Stomach (tissue), 9 donors: ENCODE measurements around the gene SRCIN1. TPM values are rescaled to one million over a fixed set of nuclear protein-coding genes. Genes with fewer than 3 reads are reported as not detected.

Experiments used
- DNase-seq, 2 donors: peaks; one replicate each; pipeline versions ENCODE4 v3.0.0 to v3.0.0-alpha.2; 2013 to 2019
- H3K27ac ChIP-seq, 5 donors: fragments of 200-600 bp in 4 of 5; sonication (generic) in 4 of 5; one replicate each; pipeline ENCODE4 v1.5.1; 2013 to 2019; ENCODE audit warnings: mild to moderate bottlenecking in 1 of 5, moderate library complexity in 1 of 5
- H3K27me3 ChIP-seq, 3 donors: fragments of 200-600 bp; sonication (generic); one replicate each; pipeline ENCODE4 v1.5.1; 2017 to 2019; ENCODE audit warnings: mixed run types in 1 of 3
- H3K36me3 ChIP-seq, 4 donors: fragments of 200-600 bp; sonication (generic); 1 replicate in 3 of 4; 2 replicates in 1 of 4; pipeline ENCODE4 v1.5.1; 2016 to 2019
- H3K4me1 ChIP-seq, 4 donors: fragments of 200-600 bp; sonication (generic); one replicate each; pipeline ENCODE4 v1.5.1; 2016 to 2019
- H3K4me3 ChIP-seq, 4 donors: fragments of 200-600 bp; sonication (generic) in 3 of 4; one replicate each; pipeline ENCODE4 v1.5.1; 2016 to 2019; ENCODE audit warnings: mild to moderate bottlenecking in 1 of 4
- H3K9me3 ChIP-seq, 4 donors: fragments of 200-600 bp; sonication (generic); one replicate each; pipeline ENCODE4 v1.5.1; 2016 to 2019
- CTCF ChIP-seq, 7 experiments: fragments of 450-650 bp in 4 of 7; fragments of 200-600 bp in 3 of 7; sonication (generic) in 3 of 7; IDR thresholded peaks; one replicate each; pipeline ENCODE4 v1.5.1; 2016 to 2019; ENCODE audit warnings: antibody characterized with exemption in 7 of 7, control low read depth in 2 of 7, mild to moderate bottlenecking in 1 of 7
- EP300 ChIP-seq: sonication (generic); formaldehyde crosslinking; IDR thresholded peaks from one replicate; pipeline ENCODE4 v1.6.1; 2017; ENCODE audit warnings: antibody characterized with exemption
- POLR2A ChIP-seq, 4 donors: fragments of 450-650 bp; IDR thresholded peaks; one replicate each; pipeline ENCODE4 v1.6.1; 2016; ENCODE audit warnings: antibody characterized with exemption in 4 of 4, control low read depth in 2 of 4, mild to moderate bottlenecking in 1 of 4, moderate library complexity in 1 of 4
- POLR2AphosphoS5 ChIP-seq, 3 donors: sonication (generic); formaldehyde crosslinking; IDR thresholded peaks; one replicate each; pipeline ENCODE4 v1.6.1; 2016; ENCODE audit warnings: antibody characterized with exemption in 3 of 3
- WGBS, 5 donors: extraction: QIAGEN DNeasy Blood & Tissue Kit in 3 of 5; methylation state at CpG; one replicate each; pipeline versions ENCODE4 v1.1.5 to v1.1.7; 2013 to 2018; 5-methylcytosine and 5-hydroxymethylcytosine counted together
- intact Hi-C: fragments of 100-400 bp; cut with DNase I; formaldehyde crosslinking; loops from one replicate; pipeline ENCODE4 v1.15.1; 2023; ENCODE audit warnings: low total_unique reads
- polyA plus RNA-seq, 3 donors: library from polyadenylated mRNA; stranded (reverse); fragments of 200-250 nt; gene quantifications; one replicate each; pipeline ENCODE4 v1.2.3, GENCODE V29; 2013
- total RNA-seq, 5 donors: library from RNA; depleted of rRNA; stranded (reverse); fragments of >200 nt; gene quantifications; one replicate each; pipeline versions ENCODE4 v1.1.0 to v1.2.3, GENCODE V29; 2014 to 2016
- donor health status: healthy with polysubstance abuse.
- donor health status: Bipolar disorder and iron deficiency.
- donor health status: healthy.

The SRCIN1 gene
- total and polyA plus RNA-seq, 8 donors, result 0.29 to 21.9 (median 1.9) TPM

- no peaks in the 10 kb centered on the region for H3K36me3 ChIP-seq
- no peak overlapping the region for H3K4me3 ChIP-seq
- intact Hi-C loops, result loop anchor here (10.0 kb wide), 1 partner anchor 99 kb away; no protein-coding TSS in a partner anchor
- H3K4me1 ChIP-seq, result peaks cover 0 to 25% (median 2%) of the 10 kb centered on the region in 4 donors
- H3K9me3 ChIP-seq, result no peaks in the 10 kb centered on the region
- TF ChIP-seq POLR2AphosphoS5 (IDR thresholded peaks at IDR 0.05) (no peak), CTCF (IDR thresholded peaks at IDR 0.05) (no peak), POLR2A (IDR thresholded peaks at IDR 0.05) (no peak), EP300 (no peak)
- 41 to 56% (median 54%) methylated on average over 10 of the region's 10 CpGs for WGBS, 5 donors
- peaks cover 17 to 100% (median 69%) of the 10 kb centered on the region in 3 donors for H3K27me3 ChIP-seq
- DNase-seq, result no peak
- no peak overlapping the region for H3K27ac ChIP-seq
Measured at GRCh38 chr17:38565853-38566665, 39.7 kb downstream of the SRCIN1 start.

DNA sequence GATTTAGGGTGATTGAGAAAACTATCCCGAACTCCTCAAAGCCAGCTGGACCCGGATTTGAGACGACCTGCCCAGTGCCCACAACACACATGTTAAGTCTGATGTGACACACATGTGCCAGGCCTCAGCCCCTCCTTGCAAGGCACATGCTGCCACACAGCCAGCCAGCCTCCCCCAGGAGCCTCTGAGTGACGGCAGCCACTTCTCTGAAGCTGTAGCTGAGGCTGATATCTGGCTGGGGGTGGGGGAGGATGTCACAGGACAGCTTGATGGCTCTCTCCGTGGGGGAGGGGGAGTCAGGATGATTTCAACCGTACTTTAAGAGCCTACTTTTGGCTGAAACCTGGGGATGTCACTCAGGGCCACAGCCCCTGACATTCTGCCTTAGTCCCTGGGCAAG lies 40.9 kb downstream of the SRCIN1 start:
- Histone ChIP-seq H3K36me3 (no peaks in the 10 kb centered on the region), H3K4me3 (no peak overlapping the region), H3K4me1 (peaks cover 6 to 34% (median 8%) of the 10 kb centered on the region in 4 donors), H3K27me3 (peaks cover 20 to 100% (median 80%) of the 10 kb centered on the region in 3 donors), H3K9me3 (no peaks in the 10 kb centered on the region), H3K27ac (no peak overlapping the region)
- WGBS, 5 donors, result 22 to 31% (median 24%) methylated on average over 6 of the region's 6 CpGs
- TF ChIP-seq EP300, result no peak
- TF ChIP-seq POLR2AphosphoS5 (IDR thresholded peaks at IDR 0.05), result no peak
- TF ChIP-seq POLR2A (IDR thresholded peaks at IDR 0.05), result no peak
- no peak for TF ChIP-seq CTCF (IDR thresholded peaks at IDR 0.05)
- intact Hi-C loops, result loop anchor here (10.0 kb wide), 1 partner anchor 100 kb away; no protein-coding TSS in a partner anchor
- DNase-seq, result no peak

DNA sequence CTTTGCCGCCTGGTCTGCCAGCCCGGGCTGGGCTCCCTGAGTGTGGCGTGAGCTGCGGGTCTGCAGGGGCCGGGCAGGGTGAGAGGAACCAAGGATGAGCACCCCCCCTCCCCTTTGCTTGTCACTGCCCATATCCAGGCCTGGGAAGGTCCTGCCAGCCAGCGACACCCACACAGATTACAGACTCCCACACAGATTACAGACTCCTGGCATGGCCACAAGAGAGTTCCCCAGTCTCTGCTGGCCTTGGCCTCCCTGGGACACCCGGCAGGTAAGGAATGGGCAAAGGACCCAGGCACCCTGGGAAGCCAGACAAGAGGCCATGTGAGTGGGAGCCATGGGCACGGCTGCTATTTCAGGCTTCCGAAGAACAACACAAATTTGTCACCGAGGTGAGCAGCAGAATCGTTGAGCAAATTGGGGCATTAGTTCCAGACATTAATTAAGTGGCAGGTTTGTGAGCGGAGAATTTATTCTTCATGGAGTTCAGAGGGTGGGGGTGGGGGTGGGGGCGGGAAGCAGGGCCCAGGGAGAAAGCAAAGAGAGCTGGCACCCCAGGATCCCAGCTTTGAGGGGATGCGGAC lies 41.4 kb downstream of the SRCIN1 start:
- no peaks in the 10 kb centered on the region for H3K36me3 ChIP-seq
- 28 to 51% (median 37%) methylated on average over 13 to 14 of the region's 14 CpGs for WGBS, 5 donors
- H3K4me1 ChIP-seq, result peaks cover 11 to 39% (median 13%) of the 10 kb centered on the region in 4 donors
- intact Hi-C loops, result loop anchor here (10.0 kb wide), 1 partner anchor 100 kb away; no protein-coding TSS in a partner anchor
- no peak overlapping the region for H3K27ac ChIP-seq
- H3K9me3 ChIP-seq, result no peaks in the 10 kb centered on the region
- TF ChIP-seq CTCF (IDR thresholded peaks at IDR 0.05) (no peak), POLR2AphosphoS5 (IDR thresholded peaks at IDR 0.05) (no peak), POLR2A (IDR thresholded peaks at IDR 0.05) (no peak), EP300 (no peak)
- DNase-seq, result no peak
- no peak overlapping the region for H3K4me3 ChIP-seq
- peaks cover 20 to 100% (median 80%) of the 10 kb centered on the region in 3 donors for H3K27me3 ChIP-seq

DNA sequence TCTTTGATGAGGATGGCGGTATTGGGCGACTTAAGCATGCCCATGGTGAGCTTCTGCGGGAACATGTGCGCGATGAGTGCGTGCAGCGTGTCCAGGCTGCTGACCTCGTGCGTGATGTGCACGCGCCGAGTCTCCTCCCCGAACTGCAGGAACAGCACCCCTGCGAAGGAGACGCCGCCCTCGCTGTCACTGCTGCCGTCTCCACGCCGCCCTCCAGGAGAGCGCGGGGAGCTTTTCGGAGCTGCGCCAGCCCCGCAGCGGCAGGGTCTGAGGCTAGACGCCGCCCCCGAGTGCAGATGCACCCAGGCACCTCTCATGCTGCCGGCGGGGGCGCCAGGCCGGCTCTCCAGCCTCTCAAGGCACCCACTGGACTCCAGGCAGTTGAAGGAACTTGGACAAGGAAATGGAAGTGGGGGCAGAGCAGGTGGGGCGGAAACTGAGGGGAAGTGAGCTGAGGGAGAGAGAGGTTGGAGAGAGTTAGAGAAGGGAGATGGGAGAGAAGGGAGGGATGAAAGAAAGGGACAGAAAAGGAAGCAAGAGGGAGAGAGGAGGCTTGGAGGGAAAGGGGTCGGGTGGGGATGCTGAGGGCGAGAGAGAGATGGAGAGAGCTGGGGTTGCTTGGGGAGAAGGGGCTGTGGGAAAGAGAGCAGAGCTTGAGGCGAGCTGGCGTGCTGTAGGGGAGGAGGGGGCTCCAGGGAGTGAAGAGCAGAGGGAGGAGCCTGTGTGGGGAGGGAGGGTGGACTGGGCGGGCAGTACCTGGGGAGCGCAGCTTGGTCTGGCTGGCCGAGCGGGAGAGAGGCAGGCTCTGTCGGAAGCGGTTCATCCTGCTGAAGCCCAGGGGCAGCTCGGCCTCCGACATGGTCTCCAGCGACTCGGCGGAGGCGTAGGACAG lies 42.1 kb downstream of the SRCIN1 start:
- Histone ChIP-seq H3K27me3 (peaks cover 20 to 100% (median 82%) of the 10 kb centered on the region in 3 donors), H3K4me1 (peaks cover 19 to 46% (median 20%) of the 10 kb centered on the region in 4 donors), H3K9me3 (no peaks in the 10 kb centered on the region), H3K27ac (no peak overlapping the region), H3K36me3 (no peaks in the 10 kb centered on the region), H3K4me3 (no peak overlapping the region)
- TF ChIP-seq CTCF (IDR thresholded peaks at IDR 0.05) (no peak), POLR2A (IDR thresholded peaks at IDR 0.05) (no peak), EP300 (no peak), POLR2AphosphoS5 (IDR thresholded peaks at IDR 0.05) (no peak)
- WGBS, 5 donors, result 15 to 54% (median 39%) methylated on average over 36 to 50 of the region's 50 CpGs
- peak in 1 of 2 donors; percentile 42 for DNase-seq
- intact Hi-C loops, result loop anchor here (10.0 kb wide), 1 partner anchor 101 kb away; no protein-coding TSS in a partner anchor
